GM23248 (cell line): ENCODE measurements around the gene OLFML3. TPM values are rescaled to one million over a fixed set of nuclear protein-coding genes. Genes with fewer than 3 reads are reported as not detected.
A peak's percentile ranks its signal among the peaks of the same experiment; 100 is the strongest.

ENCODE experiments used
- DNase-seq: peaks from one replicate; pipeline ENCODE4 v3.0.0-alpha.2; 2015
- H2AFZ ChIP-seq: fragments of 200-600 bp; sonication (generic); 2 replicates; pipeline ENCODE4 v1.6.1; 2016; ENCODE audit warnings: antibody characterized with exemption
- H3F3A ChIP-seq: fragments of 200-600 bp; sonication (generic); 2 replicates; pipeline ENCODE4 v1.6.1; 2016; ENCODE audit warnings: mild to moderate bottlenecking, antibody characterized with exemption, mixed run types; ENCODE audit not compliant: insufficient read depth
- H3K27ac ChIP-seq: fragments of 200-600 bp; sonication (generic); 2 replicates; pipeline ENCODE4 v1.5.1; 2016; ENCODE audit warnings: mild to moderate bottlenecking
- H3K27me3 ChIP-seq: fragments of 200-600 bp; sonication (generic); replicated peaks from 2 replicates; pipeline ENCODE4 v1.6.1; 2016; ENCODE audit warnings: mild to moderate bottlenecking; ENCODE audit not compliant: insufficient read depth
- H3K36me3 ChIP-seq: fragments of 200-600 bp; sonication (generic); 2 replicates; pipeline ENCODE4 v1.6.1; 2016; ENCODE audit warnings: low read depth, mild to moderate bottlenecking
- H3K4me1 ChIP-seq: fragments of 200-600 bp; sonication (generic); 2 replicates; pipeline ENCODE4 v1.6.1; 2016; ENCODE audit warnings: mild to moderate bottlenecking; ENCODE audit not compliant: insufficient read depth
- H3K4me2 ChIP-seq: fragments of 200-600 bp; sonication (generic); one replicate; pipeline ENCODE4 v1.6.1; 2016; ENCODE audit warnings: mild to moderate bottlenecking; ENCODE audit not compliant: unreplicated experiment
- H3K4me3 ChIP-seq: fragments of 200-600 bp; sonication (generic); 2 replicates; pipeline ENCODE4 v1.5.1; 2016; ENCODE audit warnings: mild to moderate bottlenecking
- H3K79me2 ChIP-seq: fragments of 200-600 bp; sonication (generic); 2 replicates; pipeline ENCODE4 v1.6.1; 2016; ENCODE audit warnings: mild to moderate bottlenecking; ENCODE audit not compliant: insufficient read depth
- H3K9ac ChIP-seq: fragments of 200-600 bp; sonication (generic); 2 replicates; pipeline ENCODE4 v1.6.1; 2016; ENCODE audit warnings: mild to moderate bottlenecking
- H3K9me2 ChIP-seq: fragments of 200-600 bp; sonication (generic); 2 replicates; pipeline ENCODE4 v1.6.1; 2016; ENCODE audit warnings: mixed run types, mild to moderate bottlenecking, moderate library complexity; ENCODE audit not compliant: insufficient read depth
- H3K9me3 ChIP-seq: fragments of 200-600 bp; sonication (generic); one replicate; pipeline ENCODE4 v1.6.1; 2017; ENCODE audit warnings: low read depth
- H4K20me1 ChIP-seq: fragments of 200-600 bp; sonication (generic); 2 replicates; pipeline ENCODE4 v1.6.0; 2016; ENCODE audit not compliant: insufficient read depth
- EZH2 ChIP-seq: fragments of 200-600 bp; sonication (generic); IDR thresholded peaks from 2 replicates; pipeline ENCODE4 v1.6.1; 2018; ENCODE audit warnings: antibody characterized with exemption, mild to moderate bottlenecking; ENCODE audit not compliant: insufficient read depth, poor library complexity, severe bottlenecking
- EZH2phosphoT487 ChIP-seq: fragments of 200-600 bp; sonication (generic); IDR thresholded peaks from 2 replicates; pipeline ENCODE4 v1.6.1; 2018; ENCODE audit warnings: antibody characterized with exemption, moderate library complexity, mild to moderate bottlenecking, low read depth; ENCODE audit not compliant: insufficient read depth
- whole genome bisulfite sequencing, 2 experiments: methylation state at CpG; one replicate each; pipeline ENCODE4 v1.1.6; 2015 to 2017; ENCODE audit warnings: low lambda C conversion rate in 2 of 2, low coverage in 1 of 2; ENCODE audit errors: missing lambda C conversion rate in 2 of 2; 5-methylcytosine and 5-hydroxymethylcytosine counted together
- in situ Hi-C: fragments of 300-500 bp; cut with MboI; formaldehyde crosslinking; loops from 2 replicates; pipeline ENCODE4 v1.15.0; 2020
- polyA plus RNA-seq: library from polyadenylated mRNA; unstranded; fragments of >200 nt; fragmentation: Nextera tagmentation; extraction: Ambion mirVana; gene quantifications from 2 replicates; pipeline ENCODE4 v1.2.1, GENCODE V29; 2016
- total RNA-seq: library from RNA; depleted of rRNA; stranded (reverse); fragments of >200 nt; shearing (Covaris generic); gene quantifications from 2 replicates; pipeline ENCODE4 v1.2.3, GENCODE V29; 2014

OLFML3 gene
- total and polyA plus RNA-seq, 2 experiments from 2014 or later: 141 to 168 TPM

- H3K79me2 ChIP-seq: no peaks in the 10 kb centered on the region
- no peaks in the 10 kb centered on the region for H3K9me2 ChIP-seq
- no peak overlapping the region for H2AFZ ChIP-seq
- no peaks in the 10 kb centered on the region for H4K20me1 ChIP-seq
- H3K4me1 ChIP-seq: peaks cover 9% of the 10 kb centered on the region; the same call in 1 of the 2 replicates
- H3K4me2 ChIP-seq: no peak overlapping the region
- DNase-seq: peak; percentile 22
- TF ChIP-seq EZH2phosphoT487: no peak
- no peak for TF ChIP-seq EZH2
- H3K4me3 ChIP-seq: no peak overlapping the region
- no peaks in the 10 kb centered on the region for H3K9me3 ChIP-seq
- no peaks in the 10 kb centered on the region for H3F3A ChIP-seq
- no peaks in the 10 kb centered on the region for H3K27me3 ChIP-seq
- H3K9ac ChIP-seq: no peak overlapping the region
- in situ Hi-C loops: loop anchor here (25.0 kb wide), 1 partner anchor 289 kb away; no protein-coding TSS in a partner anchor
- no peaks in the 10 kb centered on the region for H3K36me3 ChIP-seq
- 26 to 33% methylated on average over 4 of the region's 4 CpGs for WGBS, 2 experiments
- no peak overlapping the region for H3K27ac ChIP-seq
Observed at GRCh38 chr1:113998361-113998760, 19.1 kb downstream of the OLFML3 start.

GRCh38 chr1:113999233-113999632 lies 20.0 kb downstream of the OLFML3 start:
- no peak overlapping the region for H3K9ac ChIP-seq
- no peak overlapping the region for H3K27ac ChIP-seq
- no peak overlapping the region for H3K4me3 ChIP-seq
- no peaks in the 10 kb centered on the region for H3F3A ChIP-seq
- no peaks in the 10 kb centered on the region for H3K36me3 ChIP-seq
- no peak overlapping the region for H3K4me2 ChIP-seq
- in situ Hi-C loops: loop anchor here (25.0 kb wide), 1 partner anchor 288 kb away; no protein-coding TSS in a partner anchor
- no peaks in the 10 kb centered on the region for H3K27me3 ChIP-seq
- 50 to 53% methylated on average over 2 of the region's 2 CpGs for WGBS, 2 experiments
- no peaks in the 10 kb centered on the region for H4K20me1 ChIP-seq
- no peaks in the 10 kb centered on the region for H3K9me3 ChIP-seq
- DNase-seq: no peak
- H3K79me2 ChIP-seq: no peaks in the 10 kb centered on the region
- H3K4me1 ChIP-seq: peaks cover 9% of the 10 kb centered on the region; the same call in 1 of the 2 replicates
- no peaks in the 10 kb centered on the region for H3K9me2 ChIP-seq
- H2AFZ ChIP-seq: no peak overlapping the region
- TF ChIP-seq EZH2phosphoT487: no peak

DNA sequence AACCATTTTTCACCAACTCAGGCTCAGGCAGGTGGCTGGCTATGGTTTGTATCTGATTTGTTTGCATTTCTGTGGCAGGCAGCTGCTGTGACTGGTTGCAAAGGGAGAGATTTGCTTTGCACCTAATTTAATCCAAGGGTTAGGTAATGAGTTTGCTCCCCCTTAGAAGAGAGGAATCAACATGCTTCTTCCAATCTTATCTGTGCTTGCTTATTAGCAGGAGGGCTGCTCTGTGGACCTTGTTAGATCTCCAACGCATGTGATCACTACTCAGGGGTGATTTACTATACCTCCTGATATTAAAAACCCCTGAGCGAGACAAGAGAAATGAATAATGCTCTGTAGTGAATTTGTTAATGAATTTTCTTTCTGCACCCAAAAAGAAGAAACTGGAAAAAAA lies 20.5 kb downstream of the OLFML3 start:
- Histone ChIP-seq H3K9me2 (no peaks in the 10 kb centered on the region), H3K9ac (no peak overlapping the region), H3F3A (no peaks in the 10 kb centered on the region), H3K9me3 (no peaks in the 10 kb centered on the region), H3K4me2 (no peak overlapping the region), H3K4me1 (peaks cover 9% of the 10 kb centered on the region; the same call in 1 of the 2 replicates), H4K20me1 (no peaks in the 10 kb centered on the region), H2AFZ (no peak overlapping the region), H3K27me3 (no peaks in the 10 kb centered on the region), H3K79me2 (no peaks in the 10 kb centered on the region), H3K4me3 (no peak overlapping the region), H3K27ac (no peak overlapping the region), H3K36me3 (no peaks in the 10 kb centered on the region)
- DNase-seq: no peak
- TF ChIP-seq EZH2phosphoT487 (no peak), EZH2 (no peak)
- 93 to 100% methylated on average over 2 of the region's 2 CpGs for WGBS, 2 experiments
- in situ Hi-C loops: loop anchor here (25.0 kb wide), 1 partner anchor 288 kb away; no protein-coding TSS in a partner anchor

DNA sequence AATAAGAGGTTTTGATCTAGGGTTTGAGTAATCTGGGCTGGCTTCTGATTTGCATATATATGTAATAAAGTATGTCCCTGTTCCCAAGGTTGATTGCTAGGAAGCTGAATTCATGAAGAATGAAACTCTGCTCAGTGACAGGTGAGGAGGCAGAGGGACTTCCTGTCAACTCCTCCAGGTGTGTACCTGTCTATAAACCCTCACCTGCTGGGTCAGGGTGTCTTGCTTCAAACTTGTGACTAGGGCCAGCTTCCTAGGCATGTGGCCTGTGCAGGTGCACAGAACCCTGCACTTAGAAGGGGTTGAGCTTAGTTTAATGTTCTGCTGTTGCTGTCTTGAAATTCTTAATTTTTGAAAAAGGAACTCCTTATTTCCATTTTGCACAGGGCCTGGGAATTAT lies 21.1 kb downstream of the OLFML3 start:
- DNase-seq: no peak
- H3K9ac ChIP-seq: no peak overlapping the region
- H3K9me2 ChIP-seq: no peaks in the 10 kb centered on the region
- H2AFZ ChIP-seq: no peak overlapping the region
- H3K36me3 ChIP-seq: no peaks in the 10 kb centered on the region
- in situ Hi-C loops: no loop called here
- no peaks in the 10 kb centered on the region for H3K9me3 ChIP-seq
- H3K4me1 ChIP-seq: peaks cover 9% of the 10 kb centered on the region; the same call in 1 of the 2 replicates
- no peak overlapping the region for H3K4me3 ChIP-seq
- no peaks in the 10 kb centered on the region for H3K79me2 ChIP-seq
- H3K27me3 ChIP-seq: no peaks in the 10 kb centered on the region
- H3K4me2 ChIP-seq: no peak overlapping the region
- no peaks in the 10 kb centered on the region for H4K20me1 ChIP-seq
- no peak overlapping the region for H3K27ac ChIP-seq
- H3F3A ChIP-seq: no peaks in the 10 kb centered on the region
- no peak for TF ChIP-seq EZH2phosphoT487
- TF ChIP-seq EZH2: no peak
